GM12873 (cell line): ENCODE measurements around the gene SSTR3.

Source experiments
- CTCF ChIP-seq: IDR thresholded peaks from 2 replicates; pipeline ENCODE4 v1.5.1; 2012; ENCODE audit warnings: low read depth, mild to moderate bottlenecking, moderate library complexity, low read length, control low read depth; ENCODE audit not compliant: insufficient read depth; ENCODE audit errors: missing control alignments

Gene SSTR3

DNA sequence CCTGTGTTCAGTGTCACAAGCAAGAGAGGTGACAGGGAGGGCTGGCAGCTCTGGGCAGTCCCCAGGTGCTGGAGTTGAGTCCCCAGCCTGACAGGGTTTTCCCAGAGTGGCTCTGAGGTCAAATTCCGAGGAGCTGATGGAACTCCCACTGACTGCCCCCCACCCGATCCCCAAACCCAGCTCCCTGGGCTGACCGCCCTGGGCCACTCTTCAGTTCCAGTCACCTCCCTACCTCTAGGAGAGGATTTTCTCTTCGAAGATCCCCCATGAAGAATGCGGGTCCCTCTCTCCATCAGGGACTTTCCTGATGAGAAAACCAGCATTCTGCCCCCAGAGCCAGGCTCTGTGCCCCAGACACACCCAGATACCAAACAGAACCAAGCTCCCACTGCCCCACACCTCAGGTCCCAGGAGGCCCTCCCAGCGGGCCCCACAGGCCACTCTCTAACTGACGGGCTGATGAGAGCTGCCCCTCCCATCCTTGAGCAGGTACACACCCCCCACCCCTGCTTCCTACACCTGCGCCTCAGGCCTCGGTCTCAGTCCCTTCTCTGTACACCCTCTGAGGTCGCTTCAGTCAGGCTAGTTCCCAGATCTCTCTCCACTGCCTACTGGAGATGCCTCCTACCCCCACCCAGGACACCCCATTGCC is 43.9 kb upstream of the SSTR3 start:
- TF ChIP-seq CTCF = no peak

- no peak for TF ChIP-seq CTCF
Observed at GRCh38 chr22:37255558-37256006, 43.3 kb upstream of the SSTR3 start.

- TF ChIP-seq CTCF = no peak
Observed at GRCh38 chr22:37254867-37255233, 42.6 kb upstream of the SSTR3 start.

GRCh38 chr22:37254209-37254866 is 42.1 kb upstream of the SSTR3 start:
- no peak for TF ChIP-seq CTCF

- no peak for TF ChIP-seq CTCF
Observed at GRCh38 chr22:37253126-37253660, 40.9 kb upstream of the SSTR3 start.

DNA sequence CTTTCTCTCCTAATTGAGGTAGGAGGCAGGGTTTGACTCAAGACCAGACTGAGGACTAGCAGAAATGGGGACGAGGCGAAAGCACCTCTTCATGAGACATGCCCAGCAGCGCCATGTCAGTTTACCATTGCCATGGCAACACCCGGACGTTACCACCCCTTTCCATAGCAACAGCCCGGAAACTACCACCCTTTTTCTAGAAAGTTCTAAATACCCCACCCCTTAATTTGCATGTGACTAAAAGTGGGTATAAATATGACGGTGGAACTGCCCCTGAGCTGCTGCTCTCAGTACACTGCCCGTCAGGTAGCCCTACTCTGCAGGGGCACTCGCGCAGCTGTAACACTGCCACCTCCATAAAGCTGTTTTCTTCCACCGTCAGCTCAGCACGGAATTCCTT is 37.7 kb upstream of the SSTR3 start:
- no peak for TF ChIP-seq CTCF

DNA sequence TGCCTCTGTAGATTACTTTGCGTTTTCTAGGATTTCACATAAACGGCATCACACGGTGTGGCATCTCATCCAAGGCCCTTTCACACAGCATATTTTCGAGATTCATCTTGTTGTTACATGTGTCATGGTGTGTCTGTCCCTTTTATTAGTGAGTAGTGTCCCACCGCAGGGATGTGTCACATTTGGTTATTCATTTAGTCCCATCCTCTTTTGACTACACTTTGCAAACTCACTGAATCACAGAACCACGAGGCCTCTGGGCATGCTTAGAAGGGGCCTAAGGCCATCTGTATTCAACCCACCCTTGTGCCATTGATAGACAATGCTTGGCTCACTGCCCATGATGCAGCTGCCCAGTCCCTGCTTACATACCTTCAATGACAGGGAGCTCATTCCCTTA is 36.0 kb upstream of the SSTR3 start:
- no peak for TF ChIP-seq CTCF
